B cell (primary cell): ENCODE data around the gene AQP6. TPM values are rescaled to one million over a fixed set of nuclear protein-coding genes. Genes with fewer than 3 reads are reported as not detected.

ENCODE experiments used
- ATAC-seq: fragments of 200-7000 bp; cut with Tn5 transposase; one replicate; pipeline ENCODE4 v1.10.0; 2021; ENCODE audit warnings: low read depth, mild to moderate bottlenecking, moderate number of reproducible peaks, moderate library complexity
- CTCF ChIA-PET: fragments of 350-600 bp; sonication (Branson Sonifier 250); formaldehyde crosslinking; loops from one replicate; lab custom pipeline; 2021; ENCODE audit warnings: antibody characterized with exemption, inconsistent platforms; lab: Charles Lee
- POLR2A ChIA-PET: fragments of 350-600 bp; sonication (Branson Sonifier 250); formaldehyde crosslinking; loops from one replicate; lab custom pipeline; 2021; ENCODE audit warnings: antibody characterized with exemption; lab: Charles Lee
- DNase-seq: peaks from one replicate; pipeline ENCODE4 v3.0.0; 2013
- H2AFZ ChIP-seq: 2 replicates; pipeline ENCODE4 v1.6.1; 2012; ENCODE audit warnings: mild to moderate bottlenecking, low read depth, low read length; ENCODE audit not compliant: insufficient read depth, poor library complexity, severe bottlenecking
- H3K27ac ChIP-seq, 2 donors: 1 replicate in 1 of 2; 2 replicates in 1 of 2; pipeline ENCODE4 v1.5.1; 2012 to 2013; ENCODE audit warnings: low read length in 2 of 2, mild to moderate bottlenecking in 2 of 2, moderate library complexity in 1 of 2
- H3K27me3 ChIP-seq, 4 experiments: fragments of 200-600 bp in 1 of 4; sonication (generic) in 1 of 4; replicated peaks in 1 of 4; 1 replicate in 2 of 4; 2 replicates in 2 of 4; pipeline versions ENCODE4 v1.6.1 to v1.7.0; 2013 to 2016; ENCODE audit warnings: low read length in 3 of 4, mild to moderate bottlenecking in 2 of 4, mixed read lengths in 1 of 4, moderate library complexity in 1 of 4; ENCODE audit not compliant: insufficient read depth in 4 of 4, control insufficient read depth in 3 of 4; ENCODE audit errors: control extremely low read depth in 1 of 4
- H3K36me3 ChIP-seq, 2 experiments: replicated peaks in 1 of 2; 1 replicate in 1 of 2; 2 replicates in 1 of 2; pipeline versions ENCODE4 v1.6.1 to v1.7.1; 2013; ENCODE audit warnings: low read length in 1 of 2; ENCODE audit not compliant: insufficient read depth in 2 of 2, control insufficient read depth in 1 of 2; ENCODE audit errors: control extremely low read depth in 1 of 2, extremely low read depth in 1 of 2
- H3K4me1 ChIP-seq, 2 donors: fragments of 200-600 bp in 1 of 2; sonication (generic) in 1 of 2; 1 replicate in 1 of 2; 2 replicates in 1 of 2; pipeline versions ENCODE4 v1.5.1 to v1.6.1; 2013 to 2017; ENCODE audit warnings: low read length in 2 of 2; ENCODE audit not compliant: control insufficient read depth in 2 of 2, insufficient read depth in 2 of 2
- H3K4me2 ChIP-seq: replicated peaks from 2 replicates; pipeline ENCODE3; 2012; ENCODE audit warnings: mild to moderate bottlenecking, low read depth, low read length; ENCODE audit not compliant: poor library complexity, severe bottlenecking
- H3K4me3 ChIP-seq, 5 experiments: fragments of 200-600 bp in 1 of 5; sonication (generic) in 1 of 5; 1 replicate in 3 of 5; 2 replicates in 2 of 5; pipeline versions ENCODE4 v1.5.1 to v1.7.0; 2011 to 2016; ENCODE audit warnings: low read length in 4 of 5, mild to moderate bottlenecking in 4 of 5, low read depth in 2 of 5, control low read depth in 1 of 5, moderate library complexity in 1 of 5; ENCODE audit not compliant: insufficient read depth in 1 of 5; ENCODE audit errors: control extremely low read depth in 1 of 5, extremely low read depth in 1 of 5
- H3K79me2 ChIP-seq: fragments of 200-600 bp; sonication (generic); one replicate; pipeline ENCODE4 v1.6.0; 2016; ENCODE audit warnings: low read length; ENCODE audit not compliant: control insufficient read depth, insufficient read depth
- H3K9ac ChIP-seq: fragments of 200-600 bp; sonication (generic); 2 replicates; pipeline ENCODE4 v1.6.1; 2017; ENCODE audit warnings: mild to moderate bottlenecking, low read length, moderate library complexity
- H3K9me3 ChIP-seq, 3 donors: one replicate each; pipeline versions ENCODE4 v1.6.1 to v1.7.1; 2013; ENCODE audit warnings: low read length in 2 of 3; ENCODE audit not compliant: control insufficient read depth in 2 of 3, insufficient read depth in 1 of 3; ENCODE audit errors: control extremely low read depth in 1 of 3
- H4K20me1 ChIP-seq: 2 replicates; pipeline ENCODE4 v1.6.0; 2012; ENCODE audit warnings: mild to moderate bottlenecking, low read length; ENCODE audit not compliant: insufficient read depth, control insufficient read depth, poor library complexity, severe bottlenecking
- H3K27ac Mint-ChIP-seq: one replicate; pipeline ENCODE4 v1.8.0; 2021; ENCODE audit warnings: mixed read lengths
- H3K27me3 Mint-ChIP-seq: one replicate; pipeline ENCODE4 v1.8.0; 2021; ENCODE audit warnings: mixed read lengths
- H3K4me1 Mint-ChIP-seq: one replicate; pipeline ENCODE4 v1.8.0; 2021; ENCODE audit warnings: mixed read lengths
- H3K4me3 Mint-ChIP-seq: one replicate; pipeline ENCODE4 v1.8.0; 2021; ENCODE audit warnings: mixed read lengths
- H3K9me3 Mint-ChIP-seq: one replicate; pipeline ENCODE4 v1.8.0; 2022; ENCODE audit warnings: mixed read lengths; ENCODE audit not compliant: insufficient read depth
- CTCF ChIP-seq: fragments of 200-600 bp; IDR thresholded peaks from one replicate; pipeline ENCODE4 v1.8.0; 2022; ENCODE audit warnings: antibody characterized with exemption, mild to moderate bottlenecking
- EZH2 ChIP-seq: IDR thresholded peaks from 2 replicates; pipeline ENCODE4 v1.6.1; 2012; ENCODE audit warnings: borderline replicate concordance, low read depth, mild to moderate bottlenecking, moderate library complexity, low read length; ENCODE audit not compliant: insufficient read depth, poor library complexity, severe bottlenecking
- WGBS: methylation state at CpG from one replicate; pipeline ENCODE4 v1.1.5; 2013; ENCODE audit warnings: missing lambda C conversion rate; ENCODE audit not compliant: insufficient coverage; 5-methylcytosine and 5-hydroxymethylcytosine counted together
- intact Hi-C: fragments of 100-400 bp; cut with micrococcal nuclease; formaldehyde crosslinking; loops from one replicate; pipeline ENCODE4 v1.10.0; 2022
- polyA plus RNA-seq: library from polyadenylated mRNA; depleted of rRNA; stranded (reverse); fragments of >200 nt; gene quantifications from 2 replicates; pipeline ENCODE4 v1.2.3, GENCODE V29; 2012
- total RNA-seq, 2 donors: library from RNA; stranded (reverse); fragments of 120-200 nt in 1 of 2; gene quantifications; 1 replicate in 1 of 2; 2 replicates in 1 of 2; pipeline versions ENCODE4 v1.2.3 to v1.2.4, GENCODE V29; 2013 to 2022

Gene AQP6
- total and polyA plus RNA-seq, 2 donors (not counting 1 experiment from before 2014, with no cell fraction given) = not detected

- H3K4me2 ChIP-seq = no peak overlapping the region
- Mint-ChIP-seq H3K4me3 (no peak overlapping the region), H3K27me3 (peaks cover 66% of the 10 kb centered on the region), H3K9me3 (no peaks in the 10 kb centered on the region), H3K27ac (no peak overlapping the region), H3K4me1 (peaks cover 9% of the 10 kb centered on the region)
- no peaks in the 10 kb centered on the region for H4K20me1 ChIP-seq
- no peak overlapping the region for H3K27ac ChIP-seq
- H3K4me3 ChIP-seq = no peak overlapping the region
- H3K79me2 ChIP-seq = no peaks in the 10 kb centered on the region
- TF ChIP-seq EZH2 (no peak), CTCF (no peak)
- no peaks in the 10 kb centered on the region for H3K36me3 ChIP-seq
- no peak overlapping the region for H2AFZ ChIP-seq
- peaks cover 0 to 73% (median 26%) of the 10 kb centered on the region in 4 experiments for H3K27me3 ChIP-seq
- ATAC-seq = no peak
- intact Hi-C loops = no loop called here
- ChIA-PET CTCF (interaction anchor here (1.4 to 3.0 kb wide), 2 partner anchors 10 to 12 kb away, joined by 3 to 17 read pairs; no protein-coding TSS in a partner anchor), POLR2A (no interaction called here)
- H3K4me1 ChIP-seq = peaks cover 11 to 16% of the 10 kb centered on the region in 2 donors
- H3K9me3 ChIP-seq = peaks cover 0 to 2% (median 0%) of the 10 kb centered on the region in 3 donors
- DNase-seq = no peak
- H3K9ac ChIP-seq = no peak overlapping the region
Measured at GRCh38 chr12:49957570-49957967, 15.2 kb upstream of the AQP6 start.

- no peak overlapping the region for H3K9ac ChIP-seq
Measured at GRCh38 chr12:49959685-49960473, 12.9 kb upstream of the AQP6 start.

More at GRCh38 chr12:49959685-49960473, 12.9 kb upstream of the AQP6 start:
- H3K4me1 Mint-ChIP-seq = peaks cover 9% of the 10 kb centered on the region
- intact Hi-C loops = no loop called here
- DNase-seq = no peak
- POLR2A ChIA-PET = no interaction called here
- peaks cover 0 to 2% (median 0%) of the 10 kb centered on the region in 3 donors for H3K9me3 ChIP-seq
- H3K4me3 Mint-ChIP-seq = peak overlapping the region; percentile 56
- no peak overlapping the region for H3K27ac Mint-ChIP-seq
- H3K27me3 Mint-ChIP-seq = peaks cover 71% of the 10 kb centered on the region
- peaks cover 11 to 16% of the 10 kb centered on the region in 2 donors for H3K4me1 ChIP-seq
- H4K20me1 ChIP-seq = no peaks in the 10 kb centered on the region
- no peaks in the 10 kb centered on the region for H3K79me2 ChIP-seq
- no peaks in the 10 kb centered on the region for H3K9me3 Mint-ChIP-seq
- peaks cover 0 to 71% (median 21%) of the 10 kb centered on the region in 4 experiments for H3K27me3 ChIP-seq
- ATAC-seq = no peak
- no peak overlapping the region for H3K4me2 ChIP-seq
- CTCF ChIA-PET = interaction anchor here (1.2 to 3.0 kb wide), 3 partner anchors 7 to 96 kb away, joined by 3 to 17 read pairs (median 4); no protein-coding TSS in a partner anchor
- H3K36me3 ChIP-seq = no peaks in the 10 kb centered on the region
- no peak overlapping the region for H3K27ac ChIP-seq
- 18% methylated on average over 8 of the region's 11 CpGs for WGBS
- H3K4me3 ChIP-seq = no peak overlapping the region
- TF ChIP-seq CTCF (no peak), EZH2 (no peak)
- no peak overlapping the region for H2AFZ ChIP-seq
